Smooth muscle cell (in vitro differentiated cells): ENCODE measurements around the gene SMIM17. TPM values are rescaled to one million over a fixed set of nuclear protein-coding genes. Genes with fewer than 3 reads are reported as not detected.

Experiments
- DNase-seq: peaks from one replicate; lab custom pipeline; 2025; ENCODE audit not compliant: unreplicated experiment; lab: John Stamatoyannopoulos, UW
- H2AFZ ChIP-seq: fragments of 200-600 bp; sonication (generic); 2 replicates; pipeline ENCODE4 v1.6.0; 2016; ENCODE audit warnings: antibody characterized with exemption, low read depth, mild to moderate bottlenecking
- H3F3A ChIP-seq: fragments of 200-600 bp; sonication (generic); 2 replicates; pipeline ENCODE4 v1.6.0; 2017; ENCODE audit warnings: antibody characterized with exemption, low read depth
- H3K27ac ChIP-seq: fragments of 200-600 bp; sonication (generic); 2 replicates; pipeline ENCODE4 v1.5.1; 2016; ENCODE audit warnings: low read depth, mild to moderate bottlenecking
- H3K27me3 ChIP-seq: fragments of 200-600 bp; sonication (generic); 2 replicates; pipeline ENCODE4 v1.6.1; 2016; ENCODE audit warnings: low read depth, mild to moderate bottlenecking
- H3K36me3 ChIP-seq: fragments of 200-600 bp; sonication (generic); 2 replicates; pipeline ENCODE4 v1.5.1; 2016; ENCODE audit warnings: low read depth
- H3K4me1 ChIP-seq: fragments of 200-600 bp; sonication (generic); 2 replicates; pipeline ENCODE4 v1.5.1; 2016; ENCODE audit warnings: low read depth
- H3K4me2 ChIP-seq: fragments of 200-600 bp; sonication (generic); 2 replicates; pipeline ENCODE4 v1.6.0; 2016; ENCODE audit warnings: mild to moderate bottlenecking
- H3K4me3 ChIP-seq: fragments of 200-600 bp; sonication (generic); 2 replicates; pipeline ENCODE4 v1.5.1; 2016; ENCODE audit warnings: mild to moderate bottlenecking
- H3K79me2 ChIP-seq: fragments of 200-600 bp; sonication (generic); 2 replicates; pipeline ENCODE4 v1.6.0; 2016; ENCODE audit warnings: low read depth, mild to moderate bottlenecking
- H3K9ac ChIP-seq: fragments of 200-600 bp; sonication (generic); 2 replicates; pipeline ENCODE4 v1.6.0; 2016; ENCODE audit warnings: low read depth
- H3K9me3 ChIP-seq: fragments of 200-600 bp; sonication (generic); replicated peaks from 2 replicates; pipeline ENCODE4 v1.5.1; 2016; ENCODE audit warnings: low read depth
- H4K20me1 ChIP-seq: fragments of 200-600 bp; sonication (generic); 2 replicates; pipeline ENCODE4 v1.6.0; 2016; ENCODE audit warnings: low read depth
- CTCF ChIP-seq: fragments of 200-600 bp; sonication (generic); IDR thresholded peaks from 2 replicates; pipeline ENCODE4 v1.5.1; 2017; ENCODE audit warnings: borderline replicate concordance, mild to moderate bottlenecking, antibody characterized with exemption; ENCODE audit not compliant: insufficient read depth, poor library complexity, severe bottlenecking
- WGBS: methylation state at CpG from one replicate; pipeline ENCODE4 v1.1.7; 2016; ENCODE audit warnings: low lambda C conversion rate; 5-methylcytosine and 5-hydroxymethylcytosine counted together
- polyA plus RNA-seq: library from polyadenylated mRNA; unstranded; fragments of >200 nt; fragmentation: Nextera tagmentation; extraction: Ambion mirVana; gene quantifications from 2 replicates; pipeline ENCODE4 v1.2.1, GENCODE V29; 2016
- total RNA-seq: library from RNA; depleted of rRNA; stranded (reverse); fragments of >200 nt; gene quantifications from 2 replicates; pipeline ENCODE4 v1.2.3, GENCODE V29; 2014

The SMIM17 gene
- total and polyA plus RNA-seq, 2 experiments from 2014 or later = 0.63 to 0.94 TPM

GRCh38 chr19:56664511-56664910, 21.6 kb downstream of the SMIM17 start:
- Histone ChIP-seq H2AFZ (no peak overlapping the region), H3K4me3 (no peak overlapping the region), H3K4me1 (no peaks in the 10 kb centered on the region), H3K27ac (no peak overlapping the region), H3K4me2 (no peak overlapping the region), H3K9me3 (no peaks in the 10 kb centered on the region), H3K79me2 (no peaks in the 10 kb centered on the region), H3F3A (no peaks in the 10 kb centered on the region), H3K9ac (no peak overlapping the region), H3K36me3 (no peaks in the 10 kb centered on the region), H3K27me3 (no peaks in the 10 kb centered on the region), H4K20me1 (no peaks in the 10 kb centered on the region)
- WGBS = 97% methylated on average over 43 of the region's 43 CpGs
- TF ChIP-seq CTCF = no peak
- no peak for DNase-seq

- Histone ChIP-seq H3K27ac (no peak overlapping the region), H3K9ac (no peak overlapping the region), H3F3A (no peaks in the 10 kb centered on the region), H3K9me3 (no peaks in the 10 kb centered on the region), H3K36me3 (no peaks in the 10 kb centered on the region), H4K20me1 (no peaks in the 10 kb centered on the region), H3K4me1 (no peaks in the 10 kb centered on the region), H2AFZ (no peak overlapping the region), H3K4me2 (no peak overlapping the region), H3K4me3 (no peak overlapping the region), H3K79me2 (no peaks in the 10 kb centered on the region), H3K27me3 (no peaks in the 10 kb centered on the region)
- 60% methylated on average over 6 of the region's 6 CpGs for WGBS
- no peak for TF ChIP-seq CTCF
- no peak for DNase-seq
Observed at GRCh38 chr19:56667311-56667870, 24.4 kb downstream of the SMIM17 start.

GRCh38 chr19:56668676-56669075, 25.7 kb downstream of the SMIM17 start:
- WGBS = 69% methylated on average over 8 of the region's 9 CpGs
- Histone ChIP-seq H2AFZ (no peak overlapping the region), H3K9ac (no peak overlapping the region), H4K20me1 (no peaks in the 10 kb centered on the region), H3K27me3 (no peaks in the 10 kb centered on the region), H3K79me2 (no peaks in the 10 kb centered on the region), H3F3A (no peaks in the 10 kb centered on the region), H3K4me2 (no peak overlapping the region), H3K27ac (no peak overlapping the region), H3K4me1 (no peaks in the 10 kb centered on the region), H3K36me3 (no peaks in the 10 kb centered on the region), H3K9me3 (no peaks in the 10 kb centered on the region), H3K4me3 (no peak overlapping the region)
- DNase-seq = no peak
- TF ChIP-seq CTCF = no peak

GRCh38 chr19:56670401-56670960, 27.5 kb downstream of the SMIM17 start:
- no peak for TF ChIP-seq CTCF
- H3K9me3 ChIP-seq = no peaks in the 10 kb centered on the region
- H3K79me2 ChIP-seq = no peaks in the 10 kb centered on the region
- no peak overlapping the region for H3K27ac ChIP-seq
- 83% methylated on average over 17 of the region's 17 CpGs for WGBS
- no peaks in the 10 kb centered on the region for H3K27me3 ChIP-seq
- H3K4me2 ChIP-seq = no peak overlapping the region
- H3K4me1 ChIP-seq = no peaks in the 10 kb centered on the region
- DNase-seq = no peak
- H3K9ac ChIP-seq = no peak overlapping the region
- no peaks in the 10 kb centered on the region for H3F3A ChIP-seq
- H3K36me3 ChIP-seq = no peaks in the 10 kb centered on the region
- no peak overlapping the region for H3K4me3 ChIP-seq
- H4K20me1 ChIP-seq = no peaks in the 10 kb centered on the region
- H2AFZ ChIP-seq = no peak overlapping the region
